Endodermal cell (in vitro differentiated cells): ENCODE results near the gene WNT10A. TPM values are rescaled to one million over a fixed set of nuclear protein-coding genes. Genes with fewer than 3 reads are reported as not detected.

ENCODE experiments used
- DNase-seq: peaks from one replicate; pipeline ENCODE4 v3.0.0-alpha.2; 2017
- H3K27ac ChIP-seq: 2 replicates; pipeline ENCODE4 v1.5.1; 2013; ENCODE audit warnings: mild to moderate bottlenecking, low read depth, low read length, moderate library complexity
- H3K27me3 ChIP-seq: 2 replicates; pipeline ENCODE4 v1.6.1; 2013; ENCODE audit warnings: mild to moderate bottlenecking, low read length, moderate library complexity; ENCODE audit not compliant: insufficient read depth, control insufficient read depth, poor library complexity, severe bottlenecking
- H3K36me3 ChIP-seq: 2 replicates; pipeline ENCODE4 v1.7.0; 2013; ENCODE audit warnings: mild to moderate bottlenecking, low read length, moderate library complexity; ENCODE audit not compliant: control insufficient read depth, insufficient read depth
- H3K4me1 ChIP-seq: one replicate; pipeline ENCODE4 v1.7.0; 2013; ENCODE audit warnings: low read length; ENCODE audit not compliant: control insufficient read depth, insufficient read depth
- H3K4me3 ChIP-seq: 2 replicates; pipeline ENCODE4 v1.5.1; 2013; ENCODE audit warnings: mild to moderate bottlenecking, low read length, moderate library complexity
- H3K9ac ChIP-seq: 2 replicates; pipeline ENCODE4 v1.6.1; 2013; ENCODE audit warnings: mild to moderate bottlenecking, low read length, moderate library complexity; ENCODE audit not compliant: poor library complexity, severe bottlenecking; ENCODE audit errors: extremely low read depth
- H3K9me3 ChIP-seq: 2 replicates; pipeline ENCODE4 v1.6.1; 2013; ENCODE audit warnings: mild to moderate bottlenecking, low read length, moderate library complexity; ENCODE audit not compliant: control insufficient read depth
- H3K27ac Mint-ChIP-seq: 2 replicates; pipeline ENCODE4 v1.8.0; 2020; ENCODE audit warnings: mixed read lengths
- H3K27me3 Mint-ChIP-seq: 2 replicates; pipeline ENCODE4 v1.8.0; 2021; ENCODE audit warnings: mild to moderate bottlenecking, mixed read lengths; ENCODE audit not compliant: insufficient read depth
- H3K36me3 Mint-ChIP-seq: 2 replicates; pipeline ENCODE4 v1.8.0; 2020; ENCODE audit warnings: low read depth, mixed read lengths
- H3K4me1 Mint-ChIP-seq: 2 replicates; pipeline ENCODE4 v1.8.0; 2020; ENCODE audit warnings: mixed read lengths
- H3K4me3 Mint-ChIP-seq: 2 replicates; pipeline ENCODE4 v1.8.0; 2020; ENCODE audit warnings: mild to moderate bottlenecking, moderate library complexity, mixed read lengths
- H3K9me3 Mint-ChIP-seq: 2 replicates; pipeline ENCODE4 v1.8.0; 2020; ENCODE audit warnings: mild to moderate bottlenecking, mixed read lengths
- WGBS, 2 experiments: methylation state at CpG; one replicate each; pipeline versions ENCODE4 v1.1.5 to v1.1.7; 2013; ENCODE audit warnings: missing lambda C conversion rate in 2 of 2, mixed read lengths in 1 of 2; ENCODE audit not compliant: insufficient coverage in 1 of 2, insufficient read length in 1 of 2; 5-methylcytosine and 5-hydroxymethylcytosine counted together
- total RNA-seq, 2 donors: library from RNA; stranded (reverse); fragmentation: NEBNext Ultra II Directional in 1 of 2; extraction: Animal tissue kit (Norgen Biotek cat#: 25700) in 1 of 2; gene quantifications; 2 replicates in 1 of 2; 3 replicates in 1 of 2; pipeline ENCODE4 v1.2.1, GENCODE V29; 2021
- TF ChIP-seq, protein P1 (sequence below): fragments of 200-600 bp; sonication (generic); conservative IDR thresholded peaks from 2 replicates; pipeline ENCODE4 v1.5.0; 2021; ENCODE audit warnings: antibody characterized with exemption, mild to moderate bottlenecking

WNT10A gene
- total RNA-seq, 2 donors from 2014 or later: not detected

DNA sequence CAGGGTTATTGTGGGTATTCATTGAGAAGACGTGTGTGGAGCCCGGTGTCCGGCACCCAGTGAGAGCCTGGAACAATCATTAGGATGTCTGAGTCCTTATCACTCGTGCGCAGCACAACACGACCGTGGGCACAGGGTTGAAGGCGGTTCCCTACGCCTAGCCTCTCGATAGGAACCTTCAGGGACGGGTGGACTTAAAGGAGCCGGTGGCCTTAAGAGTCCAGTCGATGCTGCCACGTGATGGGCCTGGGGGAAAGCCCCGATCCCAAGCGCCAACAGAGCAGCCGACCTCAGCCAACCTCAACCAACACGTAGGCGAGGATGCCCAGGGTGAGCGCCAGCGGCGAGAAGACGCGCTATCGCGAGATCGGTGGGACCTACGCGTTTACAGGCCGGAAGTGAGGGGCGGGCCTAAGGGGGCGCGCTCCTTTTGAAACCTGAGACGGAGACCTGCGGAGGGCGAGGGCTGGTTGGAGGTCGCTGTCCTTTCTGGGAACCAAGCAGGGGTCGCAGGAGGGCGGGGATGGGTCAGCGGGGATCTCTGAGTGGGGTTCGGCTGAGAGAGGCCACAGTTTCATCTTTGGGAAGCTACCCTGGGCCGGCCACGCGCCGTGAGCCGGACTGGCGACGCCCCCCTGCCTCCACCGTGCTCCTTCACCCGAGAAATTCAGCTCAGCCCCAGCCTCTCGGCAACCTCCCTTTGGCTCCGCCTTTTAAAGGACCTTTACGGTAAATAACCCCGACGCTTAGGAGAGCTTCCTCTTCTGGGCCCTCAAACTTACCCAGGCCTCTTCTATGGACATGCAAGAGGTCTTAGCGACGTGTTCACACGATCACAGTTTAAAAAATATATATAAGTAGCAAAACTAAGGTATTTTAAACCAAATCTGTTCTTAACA is 28.3 kb downstream of the WNT10A start:
- WGBS, 2 experiments: 8 to 45% methylated on average over 14 to 57 of the region's 58 CpGs
- H3K27me3 ChIP-seq: peaks cover 43% of the 10 kb centered on the region
- H3K4me1 ChIP-seq: peaks cover 3% of the 10 kb centered on the region
- Mint-ChIP-seq H3K36me3 (peaks cover 4% of the 10 kb centered on the region), H3K9me3 (peaks cover 4% of the 10 kb centered on the region), H3K27ac (peak overlapping the region; percentile 91), H3K4me1 (peaks cover 2% of the 10 kb centered on the region), H3K4me3 (peak overlapping the region; percentile 78), H3K27me3 (peaks cover 46% of the 10 kb centered on the region)
- H3K36me3 ChIP-seq: no peaks in the 10 kb centered on the region
- TF ChIP-seq, protein P1, sequence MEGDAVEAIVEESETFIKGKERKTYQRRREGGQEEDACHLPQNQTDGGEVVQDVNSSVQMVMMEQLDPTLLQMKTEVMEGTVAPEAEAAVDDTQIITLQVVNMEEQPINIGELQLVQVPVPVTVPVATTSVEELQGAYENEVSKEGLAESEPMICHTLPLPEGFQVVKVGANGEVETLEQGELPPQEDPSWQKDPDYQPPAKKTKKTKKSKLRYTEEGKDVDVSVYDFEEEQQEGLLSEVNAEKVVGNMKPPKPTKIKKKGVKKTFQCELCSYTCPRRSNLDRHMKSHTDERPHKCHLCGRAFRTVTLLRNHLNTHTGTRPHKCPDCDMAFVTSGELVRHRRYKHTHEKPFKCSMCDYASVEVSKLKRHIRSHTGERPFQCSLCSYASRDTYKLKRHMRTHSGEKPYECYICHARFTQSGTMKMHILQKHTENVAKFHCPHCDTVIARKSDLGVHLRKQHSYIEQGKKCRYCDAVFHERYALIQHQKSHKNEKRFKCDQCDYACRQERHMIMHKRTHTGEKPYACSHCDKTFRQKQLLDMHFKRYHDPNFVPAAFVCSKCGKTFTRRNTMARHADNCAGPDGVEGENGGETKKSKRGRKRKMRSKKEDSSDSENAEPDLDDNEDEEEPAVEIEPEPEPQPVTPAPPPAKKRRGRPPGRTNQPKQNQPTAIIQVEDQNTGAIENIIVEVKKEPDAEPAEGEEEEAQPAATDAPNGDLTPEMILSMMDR: no peak
- H3K9ac ChIP-seq: peak overlapping the region; percentile 53
- DNase-seq: peak; percentile 97
- H3K9me3 ChIP-seq: no peaks in the 10 kb centered on the region
- H3K27ac ChIP-seq: no peak overlapping the region
- H3K4me3 ChIP-seq: peak overlapping the region; percentile 81

DNA sequence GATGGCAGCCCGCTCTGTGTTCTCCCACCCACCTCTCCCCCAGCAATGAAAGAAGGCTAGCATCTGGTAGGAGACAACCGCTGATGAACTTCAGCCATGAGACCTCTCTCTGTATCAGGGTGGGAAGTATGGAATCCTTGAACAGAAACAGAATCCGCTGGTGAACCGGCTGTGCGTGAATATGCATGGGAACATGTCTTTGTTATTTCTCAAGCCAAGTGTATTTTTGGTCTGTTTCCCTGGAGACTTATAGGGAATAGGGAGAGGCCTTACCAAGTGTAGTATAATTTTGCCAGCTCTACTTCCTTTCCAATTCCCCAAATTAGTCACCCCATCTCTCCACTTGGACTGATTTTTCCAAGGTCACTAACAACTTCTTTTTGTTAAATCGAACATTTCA is 30.1 kb downstream of the WNT10A start:
- Mint-ChIP-seq H3K27ac (no peak overlapping the region), H3K9me3 (peaks cover 4% of the 10 kb centered on the region), H3K27me3 (peaks cover 30% of the 10 kb centered on the region), H3K4me3 (no peak overlapping the region), H3K36me3 (peaks cover 4% of the 10 kb centered on the region), H3K4me1 (peaks cover 2% of the 10 kb centered on the region)
- Histone ChIP-seq H3K4me1 (peaks cover 3% of the 10 kb centered on the region), H3K9me3 (no peaks in the 10 kb centered on the region), H3K36me3 (no peaks in the 10 kb centered on the region), H3K27me3 (peaks cover 29% of the 10 kb centered on the region), H3K4me3 (no peak overlapping the region), H3K9ac (no peak overlapping the region), H3K27ac (no peak overlapping the region)
- WGBS, 2 experiments: 90 to 94% methylated on average over 5 to 6 of the region's 6 CpGs
- DNase-seq: no peak
- TF ChIP-seq, protein P1: no peak

DNA sequence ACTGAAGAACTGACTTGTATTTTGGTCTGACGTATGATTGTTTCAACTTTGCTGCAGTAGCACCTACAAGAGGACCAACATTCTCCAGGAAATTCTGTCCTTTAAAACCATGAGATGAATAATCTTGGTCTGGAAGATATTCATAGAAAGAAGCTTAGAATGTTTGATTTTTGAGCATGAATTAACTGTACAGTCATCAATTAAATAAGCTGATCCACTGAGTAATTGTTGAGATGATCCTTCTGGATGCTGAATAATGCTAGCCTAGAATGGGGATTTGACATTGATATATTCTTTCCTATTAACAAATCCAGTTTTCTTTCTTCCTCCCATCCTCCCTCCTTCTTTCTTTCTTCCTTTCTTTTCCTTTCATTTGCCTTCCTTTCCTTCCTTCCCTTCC is 39.9 kb downstream of the WNT10A start:
- DNase-seq: no peak
- H3K4me1 ChIP-seq: no peaks in the 10 kb centered on the region
- no peaks in the 10 kb centered on the region for H3K27me3 ChIP-seq
- Mint-ChIP-seq H3K4me3 (no peak overlapping the region), H3K4me1 (no peaks in the 10 kb centered on the region), H3K27me3 (peaks cover 2% of the 10 kb centered on the region), H3K9me3 (peaks cover 27% of the 10 kb centered on the region), H3K36me3 (peaks cover 13% of the 10 kb centered on the region), H3K27ac (no peak overlapping the region)
- 89 to 100% methylated on average over 1 of the region's 1 CpG for WGBS, 2 experiments
- no peak overlapping the region for H3K27ac ChIP-seq
- no peak overlapping the region for H3K4me3 ChIP-seq
- peaks cover 13% of the 10 kb centered on the region for H3K9me3 ChIP-seq
- no peak overlapping the region for H3K9ac ChIP-seq
- no peaks in the 10 kb centered on the region for H3K36me3 ChIP-seq
- TF ChIP-seq, protein P1: no peak
